ENCODE results near the gene GNS.
"Not testable (repeated sequence)": the region's sequence is repeated elsewhere in the genome, so short reads cannot be mapped to it uniquely, and the experiment has no call there.

Gene GNS

DNA sequence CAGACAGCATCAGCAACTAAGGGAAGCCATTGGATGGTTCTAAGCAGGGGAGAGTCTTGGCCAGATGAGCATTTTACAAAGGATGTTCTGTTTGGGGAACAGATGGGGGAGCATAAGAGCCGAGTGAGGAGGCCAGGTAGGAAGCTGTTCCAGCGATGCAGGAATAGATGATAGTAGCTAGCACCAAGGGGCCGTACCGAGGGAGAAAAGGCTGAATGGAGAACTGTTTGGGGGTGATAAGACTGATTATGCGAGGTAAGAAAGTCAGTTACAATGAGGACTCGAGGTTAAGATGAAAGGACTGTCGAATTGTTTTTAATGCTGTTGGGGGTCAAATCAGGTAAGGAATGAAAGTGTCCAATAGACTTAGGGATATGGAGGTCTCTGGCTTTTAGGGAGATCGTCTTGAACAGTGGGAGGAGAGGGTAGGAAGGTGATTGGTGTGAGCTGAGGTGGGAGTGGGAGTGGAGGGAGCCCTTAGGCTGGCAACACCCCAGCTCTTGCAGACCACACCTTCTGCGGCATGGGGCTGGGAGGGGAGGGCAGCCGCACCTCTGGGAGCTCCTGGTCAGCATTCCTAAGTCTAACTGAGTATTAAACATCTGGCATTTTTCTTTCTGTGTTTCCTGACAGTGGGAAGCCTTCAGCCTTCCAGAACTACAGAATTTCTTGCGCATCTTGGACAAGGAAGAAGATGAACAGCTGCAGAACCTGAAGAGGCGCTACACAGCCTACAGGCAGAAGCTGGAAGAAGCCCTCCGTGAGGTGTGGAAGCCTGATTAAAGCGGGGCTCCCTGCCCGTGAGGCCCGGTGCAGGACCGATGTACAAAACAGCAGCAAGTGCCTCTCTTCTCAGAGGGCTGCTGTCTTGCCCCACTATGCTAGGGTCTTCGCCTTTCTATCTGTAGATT lies 64.8 kb downstream of the GNS start:
- DNase-seq: no peak

GRCh38 chr12:64691795-64692583 lies 67.2 kb downstream of the GNS start:
- DNase-seq: no peak

DNA sequence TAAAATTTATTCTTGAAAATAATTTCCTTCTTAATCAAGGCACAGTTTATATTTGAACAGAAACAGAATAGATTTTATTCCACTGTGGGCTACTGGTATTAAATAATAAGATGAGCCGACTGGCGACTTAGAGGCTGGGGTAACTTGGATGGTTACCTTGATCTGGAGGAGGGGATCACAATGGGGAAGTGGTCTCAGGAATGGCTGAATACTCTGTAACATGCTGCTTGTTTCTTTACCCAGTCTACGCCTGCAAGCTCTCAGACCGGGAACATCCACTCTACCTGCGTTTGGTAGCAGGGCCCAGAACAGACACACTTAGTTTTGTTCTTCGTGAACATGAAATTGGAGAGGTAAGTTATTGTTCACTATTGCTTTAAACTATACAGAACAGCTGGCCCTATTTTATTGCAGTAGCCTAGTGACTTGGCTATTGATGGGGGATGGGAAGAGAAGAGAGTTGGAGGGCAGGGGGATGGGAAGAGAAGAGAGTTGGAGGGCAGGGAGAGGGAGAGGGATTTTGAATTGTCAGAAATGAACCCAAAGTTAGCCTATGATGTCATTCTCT lies 67.9 kb downstream of the GNS start:
- no peak for DNase-seq

DNA sequence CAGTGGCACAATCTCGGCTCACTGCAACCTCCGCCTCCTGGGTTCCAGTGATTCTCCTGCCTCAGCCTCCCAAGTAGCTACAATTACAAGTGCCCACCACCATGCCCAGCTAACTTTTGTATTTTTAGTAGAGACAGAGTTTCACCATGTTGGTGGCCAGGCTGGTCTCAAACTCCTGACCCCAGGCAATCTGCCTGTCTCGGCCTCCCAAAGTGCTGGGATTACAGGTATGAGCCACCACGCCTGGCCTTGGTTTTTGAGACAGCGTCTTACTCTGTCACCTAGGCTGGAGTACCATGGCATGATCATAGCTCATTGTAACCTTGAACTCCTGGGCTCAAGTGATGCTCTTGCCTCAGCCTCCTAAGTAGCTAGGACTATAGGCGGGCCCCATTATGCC lies 69.0 kb downstream of the GNS start:
- not testable (repeated sequence) for DNase-seq

DNA sequence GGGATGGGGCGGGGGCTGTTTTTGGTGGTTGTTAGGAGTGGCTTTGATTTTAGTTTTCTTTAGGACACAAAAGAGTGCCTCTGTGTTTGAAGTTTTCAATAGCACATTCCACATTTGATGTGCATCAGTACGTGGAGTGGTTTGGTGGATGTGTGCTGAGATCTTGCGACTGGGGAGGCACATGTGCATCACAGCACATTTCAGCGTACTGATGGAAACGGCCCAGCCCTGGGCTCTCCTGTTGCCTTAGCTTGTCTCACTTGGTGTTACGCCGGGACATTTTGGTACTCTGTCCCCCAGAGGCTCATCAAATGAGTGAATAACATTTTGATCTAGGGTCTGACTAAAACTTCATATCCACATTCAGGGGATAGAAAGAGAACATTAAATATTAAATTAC lies 70.5 kb downstream of the GNS start:
- DNase-seq: no peak

DNA sequence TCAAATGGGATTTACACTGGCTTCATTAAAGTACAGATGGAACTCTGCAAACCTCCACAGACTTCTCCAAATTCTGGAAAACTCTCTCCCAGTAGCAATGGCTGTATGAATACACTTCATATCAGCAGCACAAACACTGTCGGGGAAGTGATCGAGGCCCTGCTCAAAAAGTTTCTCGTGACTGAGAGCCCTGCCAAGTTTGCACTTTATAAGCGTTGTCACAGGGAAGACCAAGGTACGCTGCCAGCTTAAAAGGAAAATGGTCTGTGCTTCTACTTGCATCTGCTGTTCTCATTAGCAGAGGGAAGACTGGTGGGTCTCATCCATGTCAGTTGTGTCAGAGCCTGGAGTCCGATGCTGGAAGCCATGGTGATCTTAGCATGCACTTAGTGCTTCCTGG lies 71.0 kb downstream of the GNS start:
- DNase-seq: no peak

DNA sequence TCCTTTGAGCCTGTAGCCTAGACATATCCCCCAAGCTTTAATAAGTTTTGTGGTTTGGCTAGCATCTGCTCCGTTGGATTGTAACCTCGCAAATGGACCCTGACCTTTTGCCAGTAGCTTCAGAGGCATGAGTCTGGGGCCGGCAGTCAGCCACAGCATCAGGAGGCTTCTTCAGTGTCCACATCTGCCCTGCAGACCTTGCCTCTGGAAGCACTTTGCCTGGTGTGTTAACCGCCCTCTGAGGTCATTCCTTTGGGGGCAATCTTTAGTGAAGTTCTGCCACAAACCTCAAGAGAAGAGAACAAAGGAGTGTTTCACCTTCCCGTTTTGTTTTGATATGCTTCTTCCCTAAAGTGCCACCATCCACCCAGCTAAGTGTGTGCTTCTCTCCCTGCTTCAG lies 71.4 kb downstream of the GNS start:
- DNase-seq: no peak

DNA sequence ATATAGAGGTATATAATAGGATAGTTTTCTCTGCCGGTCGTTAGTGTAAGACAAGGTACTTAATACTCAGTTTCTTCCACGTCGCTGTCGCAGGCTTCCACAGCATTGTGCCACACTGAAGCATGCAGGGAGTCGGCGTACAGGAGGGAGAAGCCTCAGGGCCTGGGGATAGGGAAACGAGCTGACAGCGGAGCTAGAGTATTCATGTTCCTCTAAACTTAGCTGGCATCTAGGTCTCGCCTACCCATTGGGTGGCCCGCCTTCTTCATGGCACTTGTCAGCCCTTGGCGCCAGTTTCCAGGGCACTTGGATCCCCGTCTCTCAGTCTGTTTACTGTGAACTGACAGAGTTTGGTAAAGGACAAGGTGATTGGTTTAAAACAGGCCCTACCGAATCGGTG lies 73.6 kb downstream of the GNS start:
- no peak for DNase-seq

DNA sequence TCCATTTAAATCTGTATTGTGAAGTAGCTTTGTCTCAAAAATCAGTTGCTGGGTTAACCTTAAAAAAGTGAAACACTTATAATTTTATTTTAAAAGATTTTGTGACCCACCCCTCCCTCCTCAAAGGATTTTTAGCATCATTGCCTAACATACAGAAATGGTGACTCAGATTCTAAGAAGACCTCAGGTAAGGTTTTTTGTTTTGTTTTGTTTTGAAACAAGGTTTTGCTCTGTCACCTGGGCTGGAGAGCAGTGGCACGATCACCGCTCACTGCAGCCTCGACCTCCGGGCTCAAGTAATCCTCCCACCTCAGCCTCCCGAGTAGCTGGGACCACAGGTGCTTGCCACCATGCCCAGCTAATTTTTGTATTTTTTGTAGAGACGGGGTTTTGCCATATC lies 74.2 kb downstream of the GNS start:
- no peak for DNase-seq

DNA sequence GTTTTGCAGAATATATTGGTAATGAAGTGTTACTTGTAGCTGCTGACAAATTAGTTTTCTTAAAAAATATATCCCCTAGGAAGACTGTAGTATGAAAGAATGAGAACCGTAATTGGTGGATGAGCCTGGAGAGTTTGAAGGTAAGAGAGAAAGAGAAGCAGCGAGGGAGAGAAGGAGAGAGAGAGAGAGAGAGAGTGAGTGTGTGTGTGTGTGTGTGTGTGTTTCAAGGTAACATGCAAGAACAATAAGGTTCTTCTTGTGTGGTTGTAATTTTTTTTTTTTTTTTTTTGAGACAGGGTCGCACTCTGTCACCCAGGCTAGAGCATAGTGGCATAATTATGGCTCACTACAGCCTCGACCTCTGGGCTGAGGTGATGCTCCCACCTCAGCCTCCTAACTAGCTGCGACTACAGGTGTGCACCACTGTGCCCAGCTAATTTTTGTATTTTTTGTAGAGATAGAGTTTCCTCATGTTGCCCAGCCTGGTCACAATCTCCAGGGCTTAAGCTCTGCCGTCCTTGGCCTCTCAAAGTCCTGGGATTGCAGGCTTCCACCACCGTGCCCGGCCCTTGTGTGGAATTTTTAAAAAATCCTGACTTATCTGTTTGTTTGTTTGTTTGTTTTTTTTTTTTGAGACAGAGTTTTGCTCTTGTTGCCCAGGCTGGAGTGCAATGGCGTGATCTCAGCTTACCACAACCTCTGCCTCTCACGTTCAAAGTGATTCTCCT lies 75.2 kb downstream of the GNS start:
- DNase-seq: no peak

- peak; percentile 56 for DNase-seq
Observed at GRCh38 chr12:64682572-64683277, 76.5 kb downstream of the GNS start.

GRCh38 chr12:64681200-64682052 lies 77.8 kb downstream of the GNS start:
- no peak for DNase-seq

DNA sequence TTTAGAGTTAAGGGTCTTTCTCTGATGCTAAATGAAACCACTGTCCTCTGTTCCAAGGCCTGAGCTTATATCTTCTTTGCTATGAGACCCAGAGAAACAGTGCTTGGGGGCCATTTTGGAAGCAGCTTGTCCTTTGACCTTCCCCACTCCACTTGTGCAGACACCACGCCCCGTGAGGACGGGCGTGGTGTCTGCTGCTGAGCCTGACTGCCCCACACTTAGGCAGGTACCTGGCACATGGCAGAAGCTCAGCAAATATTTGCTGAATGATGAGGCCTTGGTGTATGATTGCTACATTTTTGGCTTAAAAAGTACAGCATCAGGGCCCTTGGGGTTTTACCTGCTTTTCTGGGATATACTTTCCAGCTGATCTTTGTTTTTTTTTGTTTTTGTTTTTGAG lies 79.0 kb downstream of the GNS start:
- DNase-seq: peak; percentile 52

GRCh38 chr12:64679487-64680001 lies 79.7 kb downstream of the GNS start:
- peak; percentile 59 for DNase-seq

GRCh38 chr12:64678835-64679234 lies 80.4 kb downstream of the GNS start:
- DNase-seq: no peak

DNA sequence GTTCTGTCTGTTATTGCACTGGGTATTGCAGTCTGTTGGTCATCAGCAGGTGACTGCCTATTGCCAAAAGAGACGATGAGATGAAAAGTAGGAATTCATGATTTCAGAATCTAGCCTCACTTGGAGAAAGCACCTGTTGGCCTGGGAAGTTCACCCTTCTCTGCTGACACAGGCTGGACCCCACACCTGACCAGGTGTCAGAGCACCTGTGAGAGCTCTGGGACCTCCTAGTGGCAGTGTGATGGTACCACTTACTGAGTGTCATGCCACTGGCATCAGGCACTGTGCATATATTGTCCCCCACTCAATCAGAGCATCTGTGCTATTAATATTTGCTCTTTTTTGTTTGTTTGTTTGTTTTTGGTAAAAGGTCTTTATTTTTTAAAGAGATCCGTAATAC lies 81.0 kb downstream of the GNS start:
- no peak for DNase-seq

DNA sequence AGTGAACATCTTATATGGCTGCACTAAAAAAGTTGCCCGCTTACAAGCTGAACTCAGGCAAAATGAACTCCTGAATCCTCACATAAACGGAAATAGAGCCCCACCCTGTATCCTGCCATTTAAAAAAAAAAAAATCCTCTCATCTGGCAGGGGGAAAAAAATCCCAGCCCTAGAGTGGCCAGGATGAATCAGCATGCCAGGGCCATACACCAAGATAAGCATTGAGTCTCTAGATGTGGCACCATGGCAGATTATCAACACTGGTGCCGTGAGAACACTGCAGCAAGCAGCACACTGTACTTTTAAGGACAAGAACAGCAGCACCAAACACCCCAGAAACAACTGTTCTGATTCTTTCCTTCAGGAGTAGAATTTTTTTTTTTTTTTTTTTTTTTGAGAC lies 83.4 kb downstream of the GNS start:
- no peak for DNase-seq

DNA sequence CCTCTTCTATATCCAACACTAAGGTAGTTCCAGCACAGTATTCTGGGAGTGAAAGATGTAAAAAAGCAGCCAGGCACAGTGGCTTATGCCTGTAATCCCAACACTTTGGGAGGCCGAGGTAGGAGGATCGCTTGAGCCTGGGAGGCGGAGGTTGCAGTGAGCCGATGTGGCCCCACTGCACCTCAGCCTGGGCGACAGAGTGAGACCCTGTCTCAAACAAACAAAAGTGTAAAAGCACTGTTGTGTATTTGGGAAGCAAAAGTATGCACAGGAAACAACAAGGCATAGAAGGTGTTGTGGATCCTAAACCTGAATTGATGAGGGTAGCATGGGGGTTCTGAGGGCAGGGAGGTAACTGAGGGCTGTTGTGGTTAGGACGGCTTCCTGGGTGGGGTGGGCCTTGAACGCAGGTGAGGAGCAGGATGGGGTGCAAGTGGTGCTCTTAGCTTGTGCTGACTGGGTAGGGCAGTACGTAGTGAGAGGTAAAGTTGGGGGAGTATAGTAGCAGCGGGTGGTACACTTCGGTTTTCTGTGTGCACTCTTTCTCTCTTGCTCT lies 84.8 kb downstream of the GNS start:
- no peak for DNase-seq

DNA sequence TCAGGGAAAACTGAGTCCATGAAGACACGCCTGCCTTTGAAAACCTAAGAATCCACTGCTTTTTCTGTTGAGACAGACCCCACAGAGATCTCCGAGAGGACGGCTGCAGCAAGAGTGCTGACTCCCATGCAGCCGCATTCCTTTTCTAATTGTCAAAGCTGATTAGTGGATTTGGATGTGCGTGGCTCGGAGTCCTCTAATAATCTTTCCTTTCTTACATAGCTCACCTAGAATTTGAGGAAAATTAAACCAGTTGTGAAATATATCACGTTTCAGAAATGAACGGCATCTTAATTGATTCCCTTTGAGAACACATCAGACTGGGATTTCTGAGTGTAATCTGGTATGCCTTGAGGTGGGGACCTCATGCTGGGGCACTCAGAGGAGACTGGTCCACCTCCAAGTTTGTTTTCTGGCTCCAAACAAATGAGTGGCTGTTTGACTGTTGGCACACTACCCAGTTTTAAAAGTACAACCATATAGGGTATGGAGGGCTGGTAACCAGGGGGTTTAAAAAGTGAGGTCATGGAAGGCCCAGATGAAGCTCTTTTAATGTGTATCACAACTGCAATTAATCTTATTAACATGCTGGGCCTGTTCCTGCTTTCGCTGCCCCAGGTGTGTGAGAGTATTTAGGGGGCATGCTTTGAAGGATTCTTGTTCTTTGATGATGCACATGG lies 85.6 kb downstream of the GNS start:
- no peak for DNase-seq

DNA sequence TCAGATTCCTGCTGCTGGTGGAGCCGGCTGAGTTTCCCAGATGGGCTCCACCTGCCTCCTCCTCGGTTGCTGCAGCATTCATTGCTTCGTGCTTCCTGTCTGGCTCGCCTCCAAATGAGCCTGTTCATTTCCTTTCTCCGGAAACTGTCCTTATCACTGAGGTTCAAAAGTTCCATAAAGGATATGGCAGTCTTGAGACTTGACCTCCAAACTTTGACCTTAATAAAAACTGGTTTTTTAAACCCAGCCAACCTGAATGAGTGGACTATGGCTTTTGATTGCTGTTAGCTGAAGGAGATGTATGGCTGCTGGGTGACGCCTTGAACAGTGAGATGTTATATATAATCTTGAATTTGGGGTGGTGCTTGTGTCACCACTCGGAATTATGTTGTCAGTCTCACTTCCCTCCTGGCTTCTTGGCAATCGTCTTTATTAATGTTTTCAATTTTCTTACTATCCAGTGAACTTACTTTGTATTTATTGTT lies 86.2 kb downstream of the GNS start:
- DNase-seq: peak; percentile 83
